Fibroblast of the aortic adventitia (primary cell): ENCODE results near the gene NDFIP1. TPM values are rescaled to one million over a fixed set of nuclear protein-coding genes. Genes with fewer than 3 reads are reported as not detected.

Source experiments
- DNase-seq: peaks from one replicate; pipeline ENCODE4 v3.0.0-alpha.2; 2010; ENCODE audit warnings: low read depth
- H3K4me3 ChIP-seq: 2 replicates; pipeline ENCODE4 v1.5.1; 2011; ENCODE audit warnings: low read depth, mild to moderate bottlenecking, control low read depth, low read length, moderate library complexity
- CTCF ChIP-seq: IDR thresholded peaks from 2 replicates; pipeline ENCODE4 v1.5.1; 2011; ENCODE audit warnings: mild to moderate bottlenecking, low read length, control low read depth, inconsistent platforms; ENCODE audit not compliant: insufficient read depth
- total RNA-seq: library from RNA; depleted of rRNA; stranded (reverse); fragments of >200 nt; gene quantifications from 2 replicates; pipeline ENCODE4 v1.2.3, GENCODE V29; 2012; ENCODE audit warnings: low replicate concordance

NDFIP1 gene
- total RNA-seq, 1 donor = 71.4 TPM

GRCh38 chr5:142176255-142176654 is 67.7 kb downstream of the NDFIP1 start:
- TF ChIP-seq CTCF = no peak
- DNase-seq = no peak

GRCh38 chr5:142178651-142179050 is 70.1 kb downstream of the NDFIP1 start:
- DNase-seq = no peak
- no peak overlapping the region for H3K4me3 ChIP-seq
- TF ChIP-seq CTCF = no peak

More at GRCh38 chr5:142176255-142176654, 67.7 kb downstream of the NDFIP1 start:
- no peak overlapping the region for H3K4me3 ChIP-seq

GRCh38 chr5:142179776-142180387 is 71.3 kb downstream of the NDFIP1 start:
- H3K4me3 ChIP-seq = no peak overlapping the region
- no peak for TF ChIP-seq CTCF
- no peak for DNase-seq

GRCh38 chr5:142181096-142181495 is 72.5 kb downstream of the NDFIP1 start:
- no peak for DNase-seq
- no peak overlapping the region for H3K4me3 ChIP-seq
- no peak for TF ChIP-seq CTCF

GRCh38 chr5:142181547-142182163 is 73.1 kb downstream of the NDFIP1 start:
- DNase-seq = no peak
- no peak overlapping the region for H3K4me3 ChIP-seq
- no peak for TF ChIP-seq CTCF

- DNase-seq = no peak
- H3K4me3 ChIP-seq = no peak overlapping the region
- TF ChIP-seq CTCF = no peak
Measured at GRCh38 chr5:142182840-142183239, 74.3 kb downstream of the NDFIP1 start.

- H3K4me3 ChIP-seq = no peak overlapping the region
- TF ChIP-seq CTCF = no peak
- no peak for DNase-seq
Measured at GRCh38 chr5:142183561-142183960, 75.0 kb downstream of the NDFIP1 start.
